ENCODE results near the gene PPCDC.

Gene PPCDC, protein sequence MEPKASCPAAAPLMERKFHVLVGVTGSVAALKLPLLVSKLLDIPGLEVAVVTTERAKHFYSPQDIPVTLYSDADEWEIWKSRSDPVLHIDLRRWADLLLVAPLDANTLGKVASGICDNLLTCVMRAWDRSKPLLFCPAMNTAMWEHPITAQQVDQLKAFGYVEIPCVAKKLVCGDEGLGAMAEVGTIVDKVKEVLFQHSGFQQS

DNA sequence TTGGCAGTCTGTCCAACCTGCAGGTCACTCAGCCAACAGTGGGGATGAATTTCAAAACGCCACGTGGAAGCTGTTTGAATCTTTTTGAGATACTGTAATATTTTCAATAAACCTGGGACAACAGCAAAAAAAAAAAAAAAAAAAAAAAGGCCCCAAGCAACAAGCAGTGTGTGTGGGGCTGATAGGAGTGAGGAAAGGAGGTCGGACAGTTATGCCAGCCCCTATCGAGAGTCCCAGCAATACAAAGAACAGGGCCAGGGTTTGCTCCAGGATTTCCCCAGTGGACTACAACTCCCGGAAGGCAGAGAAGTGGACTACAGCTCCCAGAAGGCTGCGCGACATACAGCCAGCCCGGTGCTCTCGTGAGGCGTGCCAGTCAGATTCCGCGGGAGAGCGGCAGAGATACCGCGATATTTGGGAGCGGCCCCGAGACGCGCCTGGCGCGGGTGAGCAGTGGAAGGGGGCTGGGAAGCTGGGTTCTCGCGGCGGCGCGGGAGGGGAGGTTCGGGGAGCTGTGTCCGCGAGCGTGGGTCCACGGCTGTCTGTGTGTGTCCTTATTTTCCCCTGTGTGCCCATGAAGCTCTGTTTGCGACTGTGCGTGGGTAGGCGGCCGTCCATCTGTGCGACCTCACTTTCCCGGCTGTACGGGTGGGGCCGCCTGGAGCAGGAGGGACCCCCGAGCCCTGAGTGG, at the start of gene PPCDC:
Gene PPCDC, plus strand, starts transcription at position 410 of the 691 bp plus-strand sequence. CDS start 4,729 bp downstream, outside the sequence.
- DNase-seq (ENCODE audit: low spot score) = peak; percentile 99

DNA sequence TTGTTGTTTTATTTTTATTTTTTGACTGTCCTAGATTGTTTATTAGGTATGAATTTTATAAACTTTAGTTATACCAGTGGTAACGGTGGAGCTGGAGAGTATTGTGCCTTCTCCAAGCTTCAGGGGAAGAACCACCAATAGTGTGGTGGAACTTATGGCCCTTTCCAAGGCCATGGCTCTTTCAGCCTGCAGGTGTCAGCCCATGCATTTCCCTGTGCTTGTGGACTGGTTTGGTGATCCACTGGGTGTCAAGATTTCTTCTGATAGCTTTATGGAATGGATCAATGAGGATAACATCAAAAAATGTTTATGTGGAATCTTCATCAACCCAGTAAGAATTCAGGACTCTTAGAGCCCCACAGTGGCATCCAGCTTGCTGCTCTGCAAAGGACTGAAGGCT, 47.2 kb upstream of the PPCDC start:
- no peak for DNase-seq (ENCODE audit: low spot score)

DNA sequence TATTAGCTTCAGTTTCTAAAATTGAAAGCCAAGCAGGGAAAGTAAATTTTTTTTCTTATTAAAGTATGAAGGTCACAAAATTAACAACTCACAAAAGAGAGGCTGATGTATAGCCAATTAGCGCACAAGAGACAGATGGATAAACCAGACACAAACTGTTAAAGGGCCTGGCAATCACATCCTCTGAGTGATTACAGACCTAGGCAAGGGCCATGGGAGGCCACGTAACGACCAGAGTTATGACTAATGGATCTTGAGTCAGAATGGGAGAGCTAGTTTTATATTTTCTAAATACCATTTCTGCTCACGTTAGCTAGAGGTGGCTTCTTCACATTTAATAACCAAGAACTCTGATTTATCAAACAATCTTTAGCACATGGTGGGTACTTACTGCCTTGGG, 45.8 kb upstream of the PPCDC start:
- DNase-seq (ENCODE audit: low spot score) = no peak

DNA sequence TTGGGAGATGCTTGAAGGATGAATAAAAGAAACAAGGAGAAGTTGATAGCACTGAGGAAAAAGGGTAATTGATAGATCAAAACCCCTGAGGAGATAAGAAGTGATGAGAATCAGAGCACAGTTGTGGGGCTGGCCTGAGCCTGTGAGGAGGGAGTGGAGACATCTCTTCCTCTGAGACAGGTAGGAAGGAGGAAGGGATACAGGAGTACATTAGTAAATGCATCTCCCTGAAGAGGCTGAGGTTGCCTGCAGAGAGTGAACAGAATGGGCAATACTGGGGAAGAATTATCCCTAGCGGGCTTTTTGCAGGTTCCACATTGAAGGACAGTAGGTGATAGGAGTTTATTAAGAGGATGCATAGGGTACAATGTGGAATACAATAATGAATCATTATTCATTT, 45.3 kb upstream of the PPCDC start:
- no peak for DNase-seq (ENCODE audit: low spot score)

DNA sequence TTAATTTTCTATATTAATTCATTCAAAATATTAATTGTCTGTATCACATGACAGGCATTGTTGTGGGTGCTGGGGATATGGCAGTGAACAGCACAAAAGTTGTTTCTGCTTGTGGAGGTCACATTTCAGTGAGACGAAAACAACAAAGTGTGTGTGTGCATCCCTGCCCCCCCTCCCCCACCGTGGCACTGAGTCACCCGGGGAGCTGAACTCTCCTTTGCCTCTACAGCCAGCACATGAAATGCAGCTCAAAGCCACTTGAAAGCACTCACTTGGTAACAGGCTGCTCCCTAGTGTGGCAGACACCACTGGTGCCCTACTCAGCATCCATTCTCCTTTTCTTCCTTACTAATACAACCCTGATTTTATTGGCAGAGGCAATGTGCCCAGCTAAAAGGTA, 44.9 kb upstream of the PPCDC start:
- no peak for DNase-seq (ENCODE audit: low spot score)

DNA sequence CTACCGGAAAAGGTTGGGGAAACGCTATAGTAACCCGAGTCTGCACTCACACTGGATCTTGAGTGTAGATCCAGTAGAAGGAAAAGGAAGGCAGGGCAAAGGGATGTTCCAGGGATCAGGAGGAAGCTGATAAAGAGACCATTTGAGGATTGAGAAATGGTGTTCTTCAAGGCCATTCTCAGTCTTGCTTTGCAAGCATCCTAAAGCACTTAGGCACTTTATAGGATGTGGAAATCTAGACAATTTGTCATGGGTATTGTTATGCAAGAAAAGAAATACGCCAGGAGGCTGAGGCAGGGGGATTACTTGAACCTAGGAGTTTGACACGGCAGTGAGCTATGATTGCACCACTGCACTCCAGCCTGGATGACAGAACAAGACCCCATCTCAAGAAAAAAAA, 41.2 kb upstream of the PPCDC start:
- DNase-seq (ENCODE audit: low spot score) = no peak

DNA sequence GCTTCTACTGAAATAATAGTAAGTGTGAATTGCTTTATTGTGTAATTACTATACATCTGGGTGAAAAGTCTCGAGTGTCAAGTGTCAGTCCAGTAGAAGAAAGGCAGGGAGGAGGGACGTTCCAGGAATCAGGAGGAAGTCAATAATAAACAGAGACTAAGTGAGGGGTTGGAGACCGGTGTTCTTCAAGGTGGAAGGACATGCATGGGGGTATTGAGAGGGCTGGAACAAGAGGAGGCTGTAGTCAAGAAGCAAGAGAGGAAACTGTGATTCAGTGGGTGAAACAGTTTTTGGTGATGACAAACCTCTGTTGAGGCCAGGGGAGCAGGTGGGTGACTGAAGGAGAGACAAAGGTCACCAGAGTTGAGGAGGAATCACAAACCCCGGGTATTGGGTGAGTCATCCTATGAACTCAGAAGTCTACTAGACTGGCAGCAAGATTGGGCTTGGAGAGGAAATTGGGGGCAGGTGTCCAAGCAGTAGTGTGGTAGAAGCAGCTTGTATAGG, 39.6 kb upstream of the PPCDC start:
- no peak for DNase-seq (ENCODE audit: low spot score)

DNA sequence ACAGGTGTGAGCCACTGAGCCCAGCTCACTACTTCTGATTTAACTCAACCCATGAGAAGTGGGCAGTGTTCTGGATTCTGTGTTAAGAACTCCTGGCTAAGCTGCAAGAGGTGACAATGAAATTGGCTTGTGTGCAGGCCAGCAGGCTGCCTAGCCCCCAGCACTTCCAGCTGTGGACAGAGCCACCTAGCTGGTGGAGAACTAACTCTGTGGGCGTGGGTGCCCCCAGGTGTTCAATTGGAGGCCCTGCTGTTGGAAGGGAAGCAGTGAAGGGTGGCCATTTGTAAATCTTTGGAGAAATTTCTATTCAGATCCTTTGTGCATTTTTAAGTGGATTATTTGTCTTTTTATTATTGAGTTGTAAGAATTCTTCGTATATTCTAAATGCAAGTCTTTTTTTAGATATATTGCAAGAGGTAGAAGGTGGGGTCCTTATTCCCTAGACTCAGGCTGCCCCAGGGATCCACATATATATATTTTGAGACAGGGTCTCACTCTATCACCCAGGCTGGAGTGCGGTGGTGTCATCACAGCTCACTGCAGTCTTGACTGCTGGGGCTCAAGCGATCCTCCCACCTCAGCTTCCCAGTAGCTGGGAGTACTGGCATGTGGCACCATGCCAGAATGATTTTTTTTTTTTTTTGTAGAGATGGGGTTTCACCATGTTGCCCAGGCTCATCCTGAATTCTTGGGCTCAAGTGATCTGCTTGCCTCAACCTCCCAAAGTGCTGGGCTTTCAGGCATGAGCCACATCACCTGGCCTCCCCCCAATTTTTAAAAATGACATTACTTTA, 35.2 kb upstream of the PPCDC start:
- peak; percentile 71 for DNase-seq (ENCODE audit: low spot score)

DNA sequence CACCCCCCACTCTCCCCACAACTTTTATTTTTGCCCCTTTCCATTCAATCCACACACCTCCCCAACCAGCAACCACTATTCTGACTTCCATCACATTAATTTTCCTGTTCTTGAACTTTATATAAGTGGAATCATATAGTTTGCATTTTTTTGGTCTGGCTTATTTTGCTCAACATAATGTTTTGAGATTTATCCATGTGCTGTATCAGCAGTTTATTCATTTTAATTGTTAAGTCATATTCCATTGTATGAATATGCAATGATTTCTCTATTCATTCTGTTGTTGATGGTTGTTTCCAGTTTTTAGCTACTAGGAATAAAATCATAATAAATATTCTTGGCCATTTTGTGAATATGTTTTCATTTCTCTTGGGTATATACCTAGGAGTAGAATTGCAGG, 33.9 kb upstream of the PPCDC start:
- no peak for DNase-seq (ENCODE audit: low spot score)

DNA sequence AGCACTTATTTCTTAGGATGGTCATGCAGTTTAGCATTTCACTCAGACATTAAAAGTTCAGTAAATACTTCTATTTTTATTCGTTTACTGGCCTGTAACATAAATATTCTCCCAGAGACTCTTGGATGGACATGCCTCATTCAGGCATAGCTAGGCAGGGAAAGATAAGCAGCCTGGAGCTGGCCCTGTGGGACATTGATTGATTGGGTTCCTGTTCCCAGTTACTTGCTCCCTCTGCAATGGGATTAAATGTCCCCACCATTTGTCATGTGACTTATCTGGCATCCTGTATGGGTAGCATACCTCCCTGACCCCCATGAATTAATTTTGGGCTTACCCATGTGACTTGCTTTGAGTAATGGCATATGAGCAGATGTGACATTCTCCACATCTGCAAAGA, 30.8 kb upstream of the PPCDC start:
- no peak for DNase-seq (ENCODE audit: low spot score)

DNA sequence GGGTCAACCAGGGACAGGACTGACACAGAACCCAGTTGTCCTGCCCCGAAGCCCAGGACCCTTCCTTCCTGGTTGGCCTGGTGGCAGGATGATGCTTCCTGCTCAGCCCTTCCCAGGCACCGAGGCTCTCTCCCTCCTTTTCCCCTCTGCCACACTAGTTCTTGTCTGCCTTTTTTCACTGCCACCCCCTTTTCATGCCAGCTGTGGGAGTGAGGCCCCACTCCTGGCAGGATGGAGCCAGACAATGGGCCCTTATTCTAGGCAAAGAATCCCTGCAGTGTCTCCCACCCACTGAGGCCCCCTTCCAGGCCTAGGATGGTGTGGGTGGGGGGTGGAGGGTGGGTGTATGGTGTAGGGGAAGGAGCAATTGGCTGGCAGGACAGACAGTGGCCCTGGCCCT, 29.2 kb upstream of the PPCDC start:
- DNase-seq (ENCODE audit: low spot score) = no peak

DNA sequence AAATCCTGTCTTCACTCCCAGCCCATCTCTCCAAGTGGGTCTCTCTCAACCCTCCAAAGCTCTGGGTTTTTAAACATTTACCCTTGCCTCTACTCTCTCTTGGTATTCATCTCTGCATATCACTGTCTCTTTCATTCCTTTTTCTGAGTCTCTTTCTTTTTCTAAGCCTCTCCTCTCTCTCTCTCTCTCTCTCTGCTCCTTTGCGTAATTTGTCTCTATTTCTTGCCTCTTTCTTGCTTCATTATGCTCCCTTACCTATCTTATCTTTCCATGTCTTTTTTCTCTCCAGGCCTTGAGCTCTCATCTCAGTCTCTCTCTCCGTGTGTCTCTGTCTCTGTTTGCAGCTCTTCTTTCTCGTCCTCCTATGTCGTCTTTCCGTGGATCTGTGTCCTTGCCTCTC, 28.7 kb upstream of the PPCDC start:
- no peak for DNase-seq (ENCODE audit: low spot score)

DNA sequence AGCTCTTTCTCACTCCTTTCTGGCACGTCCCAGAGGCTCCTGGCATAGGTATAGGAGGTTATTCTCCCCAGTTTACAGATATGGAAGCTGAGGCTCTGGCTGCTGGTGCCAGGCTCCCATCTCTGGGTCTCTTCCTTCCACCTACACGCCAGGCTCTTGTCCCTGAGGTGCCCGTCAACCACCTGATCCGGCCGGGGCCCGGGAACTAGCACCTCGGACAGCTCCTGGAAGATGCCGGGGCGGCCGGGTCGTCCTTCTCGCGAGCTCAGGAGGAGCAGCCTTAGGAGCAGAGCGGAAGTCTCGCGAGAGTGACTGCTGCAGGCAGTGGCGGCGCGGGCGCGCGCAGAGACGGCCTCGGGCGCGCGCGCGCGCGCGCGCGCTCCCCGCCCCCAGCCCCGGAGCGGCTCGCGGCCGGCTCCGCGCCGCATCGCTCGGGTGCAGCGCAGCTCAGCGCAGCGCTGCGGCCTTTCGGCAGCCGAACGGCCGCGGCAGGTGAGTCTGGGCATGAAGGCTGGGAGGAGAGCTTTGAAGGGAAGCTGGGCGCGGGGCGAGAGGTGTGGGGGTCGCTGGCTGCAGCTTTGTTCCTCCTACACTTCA, 28.1 kb upstream of the PPCDC start, which contains the start of gene SCAMP5:
Gene SCAMP5, plus strand, starts transcription at position 382 of the 597 bp plus-strand sequence. CDS start 16,277 bp downstream, outside the sequence.
- peak; percentile 98 for DNase-seq (ENCODE audit: low spot score)

DNA sequence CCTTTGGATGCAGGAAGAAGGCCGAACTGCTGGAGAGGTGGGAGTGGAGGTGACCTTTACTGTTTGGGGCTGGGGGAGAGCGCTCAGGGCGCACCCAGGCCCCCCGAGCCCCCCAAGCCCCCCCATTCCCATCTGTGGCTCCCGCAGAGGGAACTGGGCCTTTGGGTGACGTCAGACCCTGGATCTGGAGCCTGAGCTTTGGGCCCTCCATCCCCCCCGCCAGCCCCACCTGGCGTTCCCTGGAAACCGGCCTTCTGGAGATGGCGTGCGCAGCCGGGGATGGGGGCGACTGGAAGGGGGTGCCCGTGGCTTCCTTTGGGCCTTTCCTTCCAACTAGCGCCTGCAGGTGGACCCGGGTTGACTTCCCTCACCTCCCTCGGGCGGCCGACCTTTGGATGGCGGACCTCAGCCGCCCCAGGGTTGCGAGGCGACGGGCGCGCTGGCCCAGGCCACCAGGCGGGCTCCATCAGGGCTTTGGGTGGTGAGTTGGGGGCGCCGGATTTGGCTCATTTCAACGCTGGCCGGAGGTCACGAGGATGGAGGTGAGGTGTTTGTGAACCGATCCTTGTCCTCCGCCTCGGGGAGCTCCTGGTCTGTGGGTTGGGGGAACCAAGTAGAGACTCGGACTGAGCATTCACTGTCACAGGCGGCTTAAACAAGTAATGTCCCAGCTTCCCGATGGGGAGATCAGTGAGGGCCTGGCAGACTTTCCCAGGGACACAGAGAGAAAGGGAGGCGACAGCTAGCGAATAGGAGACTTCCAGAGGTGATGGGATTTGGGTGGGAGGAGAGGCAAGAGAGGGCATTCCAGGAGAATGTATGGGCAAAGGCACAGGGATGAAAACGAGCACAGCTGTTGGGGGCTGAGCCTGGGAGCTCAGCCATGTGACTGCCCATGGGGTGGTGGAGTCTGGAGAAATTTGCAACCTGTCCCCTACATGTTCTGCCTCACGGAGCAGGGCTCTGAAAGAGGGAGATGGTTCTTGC, 27.3 kb upstream of the PPCDC start:
- no peak for DNase-seq (ENCODE audit: low spot score)

DNA sequence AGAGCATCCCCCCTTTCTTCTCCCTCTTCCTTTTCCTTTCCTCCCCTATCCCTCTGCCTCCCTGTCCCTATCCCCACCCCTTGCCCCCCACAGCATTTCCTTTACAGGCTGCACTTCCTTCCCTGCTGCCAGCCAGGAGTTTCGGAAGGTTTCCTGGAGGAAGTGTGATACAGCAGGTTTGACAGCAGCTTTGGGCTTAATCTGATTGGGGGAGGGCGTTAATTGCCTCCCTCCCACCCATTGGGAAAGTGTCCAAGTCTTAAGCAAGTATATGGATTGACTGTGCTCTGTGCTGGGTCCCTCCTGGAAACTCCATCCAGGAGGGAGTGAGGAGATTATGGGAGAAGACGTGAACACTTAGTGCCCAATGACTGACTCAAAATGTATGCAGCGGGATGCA, 26.2 kb upstream of the PPCDC start:
- DNase-seq (ENCODE audit: low spot score) = no peak

DNA sequence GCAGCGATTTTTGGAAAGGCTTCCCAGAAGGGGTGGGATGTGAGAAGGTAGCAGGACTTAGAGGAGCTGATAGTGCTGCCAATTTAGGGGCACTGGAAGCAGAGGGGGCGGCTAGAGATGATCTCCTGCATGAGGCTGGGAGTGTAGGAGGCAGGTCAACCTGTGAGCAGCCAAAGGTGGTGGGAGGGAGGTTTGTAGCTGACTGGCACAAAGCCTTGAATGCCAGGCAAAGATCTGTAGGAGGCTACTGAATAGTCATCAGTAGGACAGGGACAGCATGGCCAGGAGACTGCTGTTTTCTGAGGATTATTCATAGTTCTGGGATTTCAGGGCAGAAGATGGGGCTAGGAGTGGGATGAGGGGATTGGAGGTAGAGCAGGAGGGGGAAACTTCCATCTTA, 25.8 kb upstream of the PPCDC start:
- no peak for DNase-seq (ENCODE audit: low spot score)

DNA sequence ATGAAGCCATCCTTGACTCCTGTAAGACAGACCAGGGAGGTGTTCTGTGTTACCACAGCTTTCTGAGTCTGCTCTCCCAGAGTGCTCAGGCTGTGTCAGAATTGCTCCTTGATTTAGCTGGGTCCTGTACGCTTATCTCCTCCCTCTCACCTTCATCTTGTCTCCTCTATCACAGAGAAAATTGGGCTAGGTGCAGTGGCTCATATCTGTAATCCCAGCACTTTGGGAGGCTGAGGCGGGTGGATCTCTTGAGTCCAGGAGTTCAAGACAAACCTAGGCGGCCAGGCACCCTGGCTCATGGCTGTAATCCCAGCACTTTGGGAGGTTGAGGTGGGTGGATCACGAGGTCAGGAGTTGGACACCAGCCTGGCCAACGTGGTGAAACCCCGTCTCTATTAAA, 22.1 kb upstream of the PPCDC start:
- DNase-seq (ENCODE audit: low spot score) = no peak

DNA sequence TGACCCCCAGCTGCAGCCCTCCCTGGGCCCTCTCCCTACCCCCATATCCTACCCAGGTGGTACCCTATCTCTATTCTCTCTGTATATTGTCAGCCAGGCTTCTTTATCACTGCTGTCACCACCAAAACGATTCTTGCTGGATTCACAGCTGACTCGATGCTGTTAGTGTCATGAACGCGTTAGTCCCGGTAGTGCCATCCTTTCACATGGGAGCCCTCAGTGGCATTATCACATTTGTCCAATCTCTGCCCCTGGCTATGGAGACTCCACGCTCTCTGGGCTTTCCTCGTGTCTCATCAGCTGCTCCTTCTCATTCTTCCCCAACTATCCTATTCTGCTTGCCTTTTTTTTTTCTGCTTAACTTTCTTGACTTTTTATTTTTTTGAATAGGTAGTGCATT, 21.0 kb upstream of the PPCDC start:
- no peak for DNase-seq (ENCODE audit: low spot score)

DNA sequence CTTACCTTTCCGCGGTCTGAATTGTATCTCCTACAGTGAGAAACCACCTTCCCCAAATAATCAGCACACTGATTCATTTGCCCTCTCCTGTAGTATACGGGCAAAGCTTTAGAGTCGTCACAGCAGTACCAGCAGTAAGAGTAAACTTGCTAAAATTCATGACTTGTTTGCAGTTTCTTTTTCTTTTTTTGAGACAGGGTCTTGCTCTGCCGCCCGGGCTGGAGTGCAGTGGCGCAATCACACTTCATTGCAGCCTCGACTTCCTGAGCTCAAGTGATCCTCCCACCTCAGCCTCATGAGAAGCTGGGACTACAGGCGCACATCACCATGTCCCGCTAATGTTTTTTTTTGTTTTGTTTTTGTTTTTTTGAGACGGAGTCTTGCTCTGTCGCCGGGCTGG, 16.2 kb upstream of the PPCDC start:
- DNase-seq (ENCODE audit: low spot score) = no peak

DNA sequence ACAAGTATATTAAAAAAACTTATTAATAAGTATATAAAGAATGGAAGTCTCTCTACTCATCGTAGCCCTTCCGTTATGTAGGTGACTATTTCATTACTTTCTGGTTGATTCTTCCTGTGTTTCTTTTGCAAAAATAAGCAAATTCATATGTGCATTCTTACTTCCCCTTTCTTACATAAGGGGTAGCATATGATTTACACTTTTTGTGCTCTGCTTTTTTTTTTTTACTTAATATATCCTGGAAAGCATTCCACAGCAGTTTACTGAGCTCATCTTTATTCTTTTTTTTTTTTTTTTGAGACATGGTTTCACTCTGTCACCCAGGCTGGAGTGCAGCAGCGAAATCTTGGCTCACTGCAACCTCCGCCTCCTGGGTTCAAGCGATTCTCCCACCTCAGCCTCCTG, 15.2 kb upstream of the PPCDC start:
- no peak for DNase-seq (ENCODE audit: low spot score)

DNA sequence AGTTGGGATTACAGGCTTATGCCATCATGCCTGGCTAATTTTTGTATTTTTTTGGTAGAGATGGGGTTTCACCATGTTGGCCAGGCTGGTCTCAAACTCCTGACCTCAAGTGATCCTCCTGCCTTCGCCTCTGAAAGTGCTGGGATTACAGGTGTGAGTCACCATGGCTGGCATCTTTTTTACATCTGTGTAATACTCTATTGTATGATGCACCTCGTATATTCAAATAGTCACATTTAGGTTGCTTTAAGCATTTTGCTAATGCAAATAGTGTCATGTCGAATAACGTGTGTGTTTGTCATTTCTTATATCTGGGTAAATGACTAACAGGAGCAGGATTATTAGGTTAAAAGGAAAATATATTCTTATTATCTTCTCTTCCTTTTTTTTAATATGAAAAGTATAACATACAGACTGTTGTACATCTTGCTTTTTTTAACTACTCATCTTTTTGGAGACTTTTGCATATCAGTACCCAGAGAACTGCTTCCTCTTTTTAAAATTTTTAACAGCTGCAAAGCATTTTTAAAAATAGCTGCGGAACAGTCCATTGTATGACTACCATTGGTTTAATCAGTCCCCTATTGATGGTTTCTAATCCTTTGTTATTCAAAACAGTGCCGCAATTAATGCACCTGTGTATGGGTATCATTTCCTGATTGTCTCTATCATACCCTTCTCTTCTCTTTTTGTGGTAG, 14.6 kb upstream of the PPCDC start:
- DNase-seq (ENCODE audit: low spot score) = no peak

Data from HuH-7 (cell line).